ENCODE measurements around the gene ATG10. TPM values are rescaled to one million over a fixed set of nuclear protein-coding genes. Genes with fewer than 3 reads are reported as not detected.

Gene ATG10
- polyA plus RNA-seq, 1 donor from 2014 or later = 12.1 TPM

Small RNA genes within 50 kb of the gene (small RNA-seq; reads per million reads assigned to genes)
- gene AC010598.1 (0 reads per million in 3 experiments), gene RN7SL378P (0 reads per million in 3 experiments)

Other genes with a start within 250 kb of the ATG10 start
- gene SSBP2, start 220.9 kb upstream of the ATG10 start, polyA plus RNA-seq = 128 and 164 TPM in 2 replicates

Data from neural cell (in vitro differentiated cells).